Measurements from ENCODE around the gene HECTD4. TPM values are rescaled to one million over a fixed set of nuclear protein-coding genes. Genes with fewer than 3 reads are reported as not detected.
A peak's percentile ranks its signal among the peaks of the same experiment; 100 is the strongest.
"Not testable (repeated sequence)": the region's sequence is repeated elsewhere in the genome, so short reads cannot be mapped to it uniquely, and the experiment has no call there.

Gene HECTD4
- total RNA-seq, 2 donors from 2014 or later, result 30.8 to 33.1 TPM

DNA sequence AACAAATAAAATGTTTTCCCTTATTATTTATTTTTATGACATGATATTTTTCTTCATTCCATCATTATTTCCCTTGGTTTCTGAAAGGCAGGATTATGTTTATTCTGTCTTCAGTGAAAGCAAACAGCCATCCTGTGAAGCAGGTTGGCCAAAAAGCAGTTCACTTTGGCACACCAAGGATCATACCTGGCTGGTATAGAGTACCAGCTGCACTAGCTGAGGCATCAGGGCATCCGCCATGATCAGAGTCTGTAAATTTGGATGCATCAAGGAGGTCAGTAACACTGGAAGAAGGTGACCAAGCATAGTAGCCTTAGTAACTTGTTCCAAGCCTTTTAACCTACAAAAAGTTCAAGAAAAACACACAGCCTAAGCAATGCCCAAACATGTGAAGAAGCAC is 123.3 kb downstream of the HECTD4 start:
- Mint-ChIP-seq H3K9me3 (no peaks in the 10 kb centered on the region), H3K27ac (no peak overlapping the region), H3K27me3 (no peaks in the 10 kb centered on the region), H3K4me3 (no peak overlapping the region), H3K4me1 (no peaks in the 10 kb centered on the region), H3K36me3 (ENCODE audit: low read depth) (peaks cover 77% of the 10 kb centered on the region)
- no peak for ATAC-seq (replicated peaks)

DNA sequence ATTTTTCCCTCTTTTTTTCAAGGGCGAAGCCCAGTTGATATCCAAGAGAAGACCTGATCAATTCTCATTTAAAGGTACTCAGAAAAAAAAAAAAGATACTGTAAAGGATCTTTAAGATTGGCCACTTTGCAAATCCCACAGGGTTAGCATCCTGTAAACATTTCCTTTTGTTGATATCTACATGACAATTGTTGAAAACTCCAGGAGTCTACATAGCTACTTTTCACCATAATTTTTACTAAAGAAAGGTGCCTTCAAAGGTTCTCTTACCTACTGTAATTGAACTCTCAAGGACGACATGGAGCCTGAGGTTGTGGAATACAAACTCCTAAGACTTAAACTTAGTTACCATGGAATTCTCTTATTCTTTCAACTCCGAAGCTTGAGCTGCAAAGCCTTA is 125.5 kb downstream of the HECTD4 start:
- peaks cover 88% of the 10 kb centered on the region for H3K36me3 Mint-ChIP-seq (ENCODE audit: low read depth)
- no peaks in the 10 kb centered on the region for H3K4me1 Mint-ChIP-seq
- ATAC-seq (replicated peaks), result no peak
- no peak overlapping the region for H3K4me3 Mint-ChIP-seq
- no peak overlapping the region for H3K27ac Mint-ChIP-seq
- no peaks in the 10 kb centered on the region for H3K9me3 Mint-ChIP-seq
- no peaks in the 10 kb centered on the region for H3K27me3 Mint-ChIP-seq

DNA sequence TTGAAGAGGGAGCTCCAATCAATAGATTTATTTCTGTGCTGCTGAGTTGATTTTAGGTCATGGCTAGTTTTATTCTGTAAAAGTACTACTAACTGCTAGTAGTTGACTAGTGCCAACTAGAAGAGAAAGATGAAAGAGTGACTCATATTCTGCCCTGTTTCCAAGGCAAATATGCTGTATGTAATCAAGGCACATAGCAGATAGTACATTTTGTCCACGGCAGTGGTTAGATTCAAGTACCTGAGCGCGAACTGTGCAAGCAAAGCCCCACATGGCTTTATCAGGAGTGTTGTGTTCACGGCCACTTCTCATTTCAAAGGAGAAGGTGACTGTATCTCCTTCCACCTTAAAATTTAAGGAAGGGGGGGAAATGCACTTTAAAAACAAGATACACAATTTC is 130.0 kb downstream of the HECTD4 start:
- Mint-ChIP-seq H3K4me3 (no peak overlapping the region), H3K9me3 (no peaks in the 10 kb centered on the region), H3K27ac (peak overlapping the region; percentile 41), H3K4me1 (no peaks in the 10 kb centered on the region), H3K36me3 (ENCODE audit: low read depth) (peaks cover 62% of the 10 kb centered on the region), H3K27me3 (no peaks in the 10 kb centered on the region)
- no peak for ATAC-seq (replicated peaks)

DNA sequence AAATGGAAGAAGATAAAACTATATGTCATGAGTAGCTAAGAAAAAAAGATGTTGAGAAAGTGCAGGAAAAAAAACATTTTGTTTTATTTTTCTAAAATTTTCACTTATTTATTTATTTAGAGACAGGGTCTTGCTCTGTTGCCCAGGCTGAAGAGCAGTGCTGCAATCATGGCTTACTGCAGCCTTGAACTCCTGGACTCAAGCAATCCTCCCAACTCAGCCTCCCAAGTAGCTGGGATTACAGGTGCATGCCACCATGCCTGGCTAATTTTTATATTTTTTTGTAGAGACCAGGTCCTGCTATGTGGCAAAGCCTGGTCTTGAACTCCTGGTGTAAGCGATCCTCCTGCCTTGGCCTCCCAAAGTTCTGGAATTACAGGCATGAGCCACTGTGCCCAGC is 137.3 kb downstream of the HECTD4 start:
- H3K27ac Mint-ChIP-seq; H3K4me1 Mint-ChIP-seq; ATAC-seq (replicated peaks); H3K27me3 Mint-ChIP-seq; H3K9me3 Mint-ChIP-seq; H3K4me3 Mint-ChIP-seq: not testable (repeated sequence)
- peaks cover 62% of the 10 kb centered on the region for H3K36me3 Mint-ChIP-seq (ENCODE audit: low read depth)

DNA sequence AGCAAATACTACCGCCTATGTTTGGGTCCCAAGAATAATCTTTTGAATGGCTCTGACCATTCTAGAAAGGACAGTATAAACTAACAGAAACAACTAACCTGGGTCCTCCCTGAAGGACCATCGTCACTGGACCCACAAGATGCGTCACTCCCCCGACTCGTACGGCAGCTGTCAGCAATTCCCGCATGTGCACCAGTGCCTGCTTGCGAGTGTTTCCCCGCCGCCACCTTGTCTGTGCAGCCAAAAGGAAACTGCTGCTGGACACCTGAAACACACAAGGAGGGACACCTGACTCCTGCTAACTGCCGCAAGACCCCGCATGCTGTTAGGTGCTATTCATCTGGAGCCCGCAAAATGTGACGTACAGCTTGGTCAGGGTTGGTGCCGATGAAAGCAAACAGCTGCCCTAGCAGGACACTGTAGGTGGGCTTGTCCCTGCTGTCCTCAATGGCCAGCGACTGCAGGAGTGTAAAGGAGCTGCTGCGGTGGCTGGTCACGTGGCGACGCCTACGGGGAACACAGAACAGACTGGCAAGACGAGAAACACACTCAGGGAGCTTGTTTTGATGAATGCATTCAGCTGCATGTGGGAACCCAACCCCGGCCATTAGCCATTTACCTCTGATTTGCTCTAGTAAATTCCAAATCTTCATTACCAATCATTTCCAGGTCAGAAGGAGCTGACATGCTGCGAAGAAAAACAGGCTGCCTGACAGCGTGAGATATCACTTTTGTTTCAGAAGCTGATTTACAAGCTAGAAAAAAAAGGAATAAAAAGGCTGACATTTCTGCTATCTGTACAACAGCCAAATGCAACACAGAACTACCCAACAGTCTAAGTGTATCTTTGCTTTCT is 138.7 kb downstream of the HECTD4 start:
- no peaks in the 10 kb centered on the region for H3K27me3 Mint-ChIP-seq
- no peak overlapping the region for H3K27ac Mint-ChIP-seq
- peaks cover 75% of the 10 kb centered on the region for H3K36me3 Mint-ChIP-seq (ENCODE audit: low read depth)
- ATAC-seq (replicated peaks), result no peak
- no peak overlapping the region for H3K4me3 Mint-ChIP-seq
- H3K4me1 Mint-ChIP-seq, result no peaks in the 10 kb centered on the region
- no peaks in the 10 kb centered on the region for H3K9me3 Mint-ChIP-seq

DNA sequence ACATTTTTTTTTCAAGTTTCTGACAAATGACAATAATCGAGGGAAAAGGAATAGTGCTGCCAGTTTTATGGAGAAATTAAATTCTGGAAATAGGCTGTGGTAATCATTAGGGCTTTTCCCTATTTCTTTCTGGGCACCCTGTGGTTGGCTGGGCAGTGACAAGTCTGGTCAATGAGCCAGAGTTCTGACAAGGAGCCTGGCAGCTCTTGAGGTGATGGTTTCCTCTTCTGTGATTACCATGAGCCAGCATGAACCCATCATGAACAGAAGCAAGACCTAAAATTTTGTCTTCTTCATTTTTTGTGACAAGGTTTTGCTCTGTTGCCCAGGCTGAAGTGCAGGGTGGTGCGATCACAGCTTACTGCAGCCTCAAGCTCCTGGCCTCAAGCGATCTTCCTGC is 141.1 kb downstream of the HECTD4 start:
- H3K27me3 Mint-ChIP-seq, result no peaks in the 10 kb centered on the region
- H3K4me3 Mint-ChIP-seq, result no peak overlapping the region
- H3K27ac Mint-ChIP-seq, result no peak overlapping the region
- peaks cover 91% of the 10 kb centered on the region for H3K36me3 Mint-ChIP-seq (ENCODE audit: low read depth)
- H3K9me3 Mint-ChIP-seq, result no peaks in the 10 kb centered on the region
- H3K4me1 Mint-ChIP-seq, result no peaks in the 10 kb centered on the region
- ATAC-seq (replicated peaks), result no peak

DNA sequence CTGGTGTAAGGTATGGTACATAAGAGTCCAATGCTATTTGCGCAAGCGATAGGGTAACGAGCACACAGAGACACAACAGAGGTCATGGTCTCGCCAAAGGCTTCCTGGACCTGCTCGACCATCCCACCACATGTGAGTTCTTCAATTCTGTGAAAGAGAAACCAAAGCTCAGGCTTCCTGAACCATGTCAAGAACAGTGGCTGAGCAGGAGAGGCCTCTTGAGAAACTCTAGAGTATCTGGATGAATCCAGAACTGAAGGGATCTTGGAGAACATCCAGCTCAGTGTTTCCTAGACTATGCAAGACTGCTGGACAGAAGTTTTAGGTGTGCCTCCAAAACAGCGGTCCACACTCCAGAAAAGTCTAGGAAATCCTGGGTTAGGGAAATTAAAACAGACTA is 142.3 kb downstream of the HECTD4 start:
- H3K27me3 Mint-ChIP-seq, result no peaks in the 10 kb centered on the region
- no peak overlapping the region for H3K27ac Mint-ChIP-seq
- H3K4me1 Mint-ChIP-seq, result no peaks in the 10 kb centered on the region
- no peak for ATAC-seq (replicated peaks)
- H3K36me3 Mint-ChIP-seq (ENCODE audit: low read depth), result peaks cover 97% of the 10 kb centered on the region
- no peak overlapping the region for H3K4me3 Mint-ChIP-seq
- H3K9me3 Mint-ChIP-seq, result no peaks in the 10 kb centered on the region

DNA sequence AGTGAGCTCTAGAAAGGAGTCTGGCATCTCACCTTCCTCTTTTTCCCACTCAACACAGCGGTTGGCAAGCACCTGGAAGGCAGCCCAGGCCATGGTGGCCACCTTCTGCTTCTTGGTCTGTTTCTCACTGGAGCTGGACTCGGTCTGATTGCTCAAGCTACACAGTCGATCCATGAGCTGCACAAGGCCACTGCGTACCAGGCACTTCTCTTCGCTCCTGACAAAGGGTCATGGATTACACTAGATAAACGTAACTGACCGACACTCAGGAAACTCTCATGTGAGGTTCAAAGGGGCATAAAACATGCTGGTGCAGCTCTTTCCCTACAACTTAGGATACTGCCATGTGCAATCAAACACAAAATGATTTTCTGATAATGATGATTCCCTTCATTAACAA is 143.2 kb downstream of the HECTD4 start:
- Mint-ChIP-seq H3K4me3 (no peak overlapping the region), H3K27ac (no peak overlapping the region), H3K27me3 (no peaks in the 10 kb centered on the region), H3K4me1 (no peaks in the 10 kb centered on the region), H3K9me3 (no peaks in the 10 kb centered on the region), H3K36me3 (ENCODE audit: low read depth) (peaks cover 98% of the 10 kb centered on the region)
- ATAC-seq (replicated peaks), result no peak

DNA sequence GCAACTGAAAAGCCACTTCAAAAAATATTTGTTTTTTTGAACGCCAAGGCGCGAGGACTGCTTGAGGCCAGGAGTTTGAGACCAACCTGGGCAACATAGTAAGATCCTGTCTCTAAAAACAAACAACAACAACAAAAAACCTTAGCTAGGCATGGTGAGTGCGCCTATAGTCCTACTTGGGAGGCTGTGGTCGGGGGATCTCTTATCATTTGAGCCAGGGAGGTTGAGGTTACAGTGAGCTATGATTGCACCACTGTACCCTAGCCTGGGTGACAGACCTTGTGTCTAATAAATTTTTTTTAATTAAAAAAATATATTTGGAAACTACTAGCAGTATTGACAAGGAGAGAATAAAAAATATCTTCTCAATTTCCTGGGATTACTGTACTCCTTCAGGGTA is 143.8 kb downstream of the HECTD4 start:
- H3K4me1 Mint-ChIP-seq, result no peaks in the 10 kb centered on the region
- no peaks in the 10 kb centered on the region for H3K27me3 Mint-ChIP-seq
- H3K36me3 Mint-ChIP-seq (ENCODE audit: low read depth), result peaks cover 98% of the 10 kb centered on the region
- ATAC-seq (replicated peaks), result no peak
- no peaks in the 10 kb centered on the region for H3K9me3 Mint-ChIP-seq
- no peak overlapping the region for H3K4me3 Mint-ChIP-seq
- H3K27ac Mint-ChIP-seq, result no peak overlapping the region

DNA sequence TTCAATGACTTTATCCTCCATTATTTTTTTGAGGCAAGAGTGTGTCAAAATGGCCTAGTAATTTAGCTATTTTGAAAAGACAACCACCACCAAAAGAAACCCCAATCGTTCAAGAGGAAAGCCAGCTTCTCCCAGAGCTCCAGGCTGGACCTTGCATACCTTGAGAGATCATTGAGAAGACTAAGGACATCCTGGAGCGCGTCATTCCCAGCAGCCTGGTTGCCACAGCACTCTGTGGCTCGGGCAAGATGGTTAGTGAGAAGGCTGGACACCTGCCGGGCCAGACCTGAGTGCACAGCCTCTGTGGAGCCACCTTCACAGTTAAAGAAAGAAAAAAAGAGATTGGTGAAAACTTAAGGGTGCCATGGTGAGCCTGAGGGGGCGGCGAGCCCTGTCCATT is 145.4 kb downstream of the HECTD4 start:
- no peaks in the 10 kb centered on the region for H3K4me1 Mint-ChIP-seq
- H3K27me3 Mint-ChIP-seq, result no peaks in the 10 kb centered on the region
- ATAC-seq (replicated peaks), result no peak
- H3K4me3 Mint-ChIP-seq, result no peak overlapping the region
- no peak overlapping the region for H3K27ac Mint-ChIP-seq
- H3K9me3 Mint-ChIP-seq, result no peaks in the 10 kb centered on the region
- peaks cover 98% of the 10 kb centered on the region for H3K36me3 Mint-ChIP-seq (ENCODE audit: low read depth)

DNA sequence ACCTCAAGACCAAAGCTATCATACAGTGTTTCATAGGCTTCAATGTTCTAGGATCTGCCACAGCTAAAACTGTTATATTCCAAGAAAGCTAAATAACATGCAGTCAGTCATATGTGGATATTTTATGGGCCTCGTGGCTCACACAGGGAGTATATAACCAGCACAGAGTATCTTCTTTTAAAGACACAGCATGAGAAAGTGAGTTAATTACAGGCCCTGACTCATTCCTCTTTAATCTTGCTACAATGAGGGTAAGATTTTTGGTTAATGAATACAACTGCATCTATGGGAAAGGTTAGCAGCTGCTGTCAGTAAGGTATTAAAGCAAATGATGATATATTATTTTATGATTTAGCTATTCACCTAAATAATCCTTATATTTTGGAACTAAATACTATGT is 145.8 kb downstream of the HECTD4 start:
- Mint-ChIP-seq H3K36me3 (ENCODE audit: low read depth) (peaks cover 98% of the 10 kb centered on the region), H3K27ac (no peak overlapping the region), H3K27me3 (no peaks in the 10 kb centered on the region), H3K4me1 (no peaks in the 10 kb centered on the region), H3K4me3 (no peak overlapping the region), H3K9me3 (no peaks in the 10 kb centered on the region)
- no peak for ATAC-seq (replicated peaks)

DNA sequence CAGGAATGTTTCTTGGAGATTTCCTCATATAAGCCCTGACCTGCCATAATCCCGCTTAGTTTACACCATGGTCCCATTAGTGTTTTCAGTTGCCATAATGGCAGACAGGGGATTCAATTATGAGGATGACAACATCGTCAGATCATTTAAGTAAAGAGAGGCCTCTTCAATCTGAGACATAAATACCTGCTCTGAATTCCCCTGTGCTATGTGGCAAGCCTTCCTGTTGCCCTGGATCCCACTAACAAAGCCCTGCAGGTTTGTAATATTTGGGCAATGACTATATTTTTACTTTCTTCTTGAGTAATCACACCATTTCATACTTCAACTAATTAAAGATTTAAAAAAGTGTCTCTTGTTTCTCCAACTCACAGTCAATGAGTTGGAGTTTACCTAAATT is 147.9 kb downstream of the HECTD4 start:
- Mint-ChIP-seq H3K4me1 (no peaks in the 10 kb centered on the region), H3K27ac (peak overlapping the region; percentile 50), H3K4me3 (no peak overlapping the region), H3K27me3 (no peaks in the 10 kb centered on the region), H3K36me3 (ENCODE audit: low read depth) (peaks cover 99% of the 10 kb centered on the region), H3K9me3 (no peaks in the 10 kb centered on the region)
- no peak for ATAC-seq (replicated peaks)

DNA sequence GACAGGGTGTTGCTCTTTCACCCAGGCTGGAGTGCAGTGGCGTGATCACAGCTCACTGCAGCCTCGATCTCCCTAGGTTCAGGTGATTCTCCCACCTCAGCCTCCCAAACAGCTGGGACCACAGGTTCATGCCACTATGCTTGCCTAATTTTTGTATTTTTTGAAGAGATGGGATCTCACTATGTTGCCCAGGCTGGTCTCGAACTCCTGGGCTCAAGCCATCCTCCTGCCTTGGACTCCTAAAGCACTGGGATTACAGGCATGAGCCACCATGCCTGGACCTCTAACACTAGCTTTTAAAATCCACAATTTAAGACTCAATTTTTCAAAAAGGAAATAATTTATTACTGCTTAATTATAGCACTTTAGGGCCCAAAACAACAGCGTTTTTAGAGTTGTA is 149.0 kb downstream of the HECTD4 start:
- Mint-ChIP-seq H3K27ac (no peak overlapping the region), H3K9me3 (no peaks in the 10 kb centered on the region), H3K27me3 (no peaks in the 10 kb centered on the region), H3K36me3 (ENCODE audit: low read depth) (peaks cover 91% of the 10 kb centered on the region), H3K4me3 (no peak overlapping the region), H3K4me1 (no peaks in the 10 kb centered on the region)
- ATAC-seq (replicated peaks), result no peak

DNA sequence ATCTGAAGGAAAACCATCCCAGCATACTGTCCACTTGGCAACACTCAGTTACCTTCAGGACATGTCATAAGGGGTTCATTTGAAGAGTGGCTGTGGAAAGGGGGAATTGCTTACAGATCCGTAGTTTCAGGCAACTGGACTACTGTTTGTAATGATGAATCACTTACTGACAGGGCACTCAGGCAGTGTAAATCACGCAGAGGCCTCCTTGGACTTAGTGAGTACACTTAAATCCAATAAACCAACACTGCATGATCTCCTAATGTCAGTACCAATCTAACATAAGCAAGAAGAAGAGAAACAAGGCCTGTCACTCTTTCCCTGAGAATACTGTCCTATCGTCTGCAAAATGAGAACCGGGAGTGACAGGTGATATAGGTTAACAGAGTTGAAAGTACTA is 152.1 kb downstream of the HECTD4 start:
- no peak for ATAC-seq (replicated peaks)
- no peak overlapping the region for H3K27ac Mint-ChIP-seq

DNA sequence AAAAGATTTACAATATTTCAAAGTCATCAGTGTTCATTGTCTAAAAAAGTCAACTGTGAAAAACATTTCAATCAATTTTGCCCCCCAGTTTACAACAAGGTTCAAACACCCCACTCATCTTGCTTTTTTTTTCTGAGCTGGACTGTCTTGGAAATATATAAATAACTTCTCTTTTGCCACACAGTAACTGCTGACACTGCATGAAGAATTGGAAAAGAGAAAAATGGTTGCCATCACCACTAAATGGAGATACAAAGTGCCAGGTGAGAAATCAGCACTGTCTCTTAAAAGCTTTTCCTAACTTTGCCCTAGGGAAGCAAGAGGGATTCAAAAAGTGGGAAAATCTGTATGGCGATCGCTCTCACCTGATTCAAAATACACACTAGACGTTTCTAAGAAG is 155.5 kb downstream of the HECTD4 start:
- Mint-ChIP-seq H3K27ac (no peak overlapping the region), H3K36me3 (ENCODE audit: low read depth) (peaks cover 62% of the 10 kb centered on the region), H3K4me3 (no peak overlapping the region), H3K9me3 (no peaks in the 10 kb centered on the region), H3K4me1 (no peaks in the 10 kb centered on the region), H3K27me3 (no peaks in the 10 kb centered on the region)
- no peak for ATAC-seq (replicated peaks)

More for the DNA sequence above, 152.1 kb downstream of the HECTD4 start:
- Mint-ChIP-seq H3K4me1 (no peaks in the 10 kb centered on the region), H3K36me3 (ENCODE audit: low read depth) (peaks cover 82% of the 10 kb centered on the region), H3K9me3 (no peaks in the 10 kb centered on the region), H3K4me3 (no peak overlapping the region), H3K27me3 (no peaks in the 10 kb centered on the region)

DNA sequence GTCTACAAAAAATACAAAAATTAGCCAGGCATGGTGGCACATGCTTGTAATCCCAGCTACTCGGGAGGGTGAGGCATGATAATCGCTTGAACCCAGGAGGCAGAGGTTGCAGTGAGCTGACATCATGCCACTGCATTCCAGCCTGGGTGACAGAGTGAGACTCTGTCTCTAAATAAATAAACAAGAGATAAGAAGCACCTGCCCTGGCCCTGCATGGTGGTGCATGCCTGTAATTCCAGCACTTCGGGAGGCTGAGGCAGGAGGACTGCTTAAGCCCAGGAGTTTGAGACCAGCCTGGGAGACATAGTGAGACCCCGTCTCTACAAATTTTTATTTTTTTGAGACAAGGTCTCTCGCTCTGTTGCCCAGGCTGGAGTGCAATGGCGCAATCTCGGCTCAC is 161.6 kb downstream of the HECTD4 start:
- not testable (repeated sequence) for H3K4me3 Mint-ChIP-seq; H3K4me1 Mint-ChIP-seq; ATAC-seq (replicated peaks); H3K27me3 Mint-ChIP-seq; H3K9me3 Mint-ChIP-seq; H3K27ac Mint-ChIP-seq
- peaks cover 42% of the 10 kb centered on the region for H3K36me3 Mint-ChIP-seq (ENCODE audit: low read depth)
